ENCODE results near the gene FBXW9.
"Not testable (repeated sequence)": the region's sequence is repeated elsewhere in the genome, so short reads cannot be mapped to it uniquely, and the experiment has no call there.

The FBXW9 gene

GRCh38 chr19:12696366-12697335 is at the start of gene FBXW9:
Gene FBXW9, minus strand, starts transcription at chr19:12696631. Its CDS starts 50 bp downstream, at chr19:12696581.
- peak; percentile 95 to 99 for DNase-seq (ENCODE audit: low read depth in 2 of 2)

DNA sequence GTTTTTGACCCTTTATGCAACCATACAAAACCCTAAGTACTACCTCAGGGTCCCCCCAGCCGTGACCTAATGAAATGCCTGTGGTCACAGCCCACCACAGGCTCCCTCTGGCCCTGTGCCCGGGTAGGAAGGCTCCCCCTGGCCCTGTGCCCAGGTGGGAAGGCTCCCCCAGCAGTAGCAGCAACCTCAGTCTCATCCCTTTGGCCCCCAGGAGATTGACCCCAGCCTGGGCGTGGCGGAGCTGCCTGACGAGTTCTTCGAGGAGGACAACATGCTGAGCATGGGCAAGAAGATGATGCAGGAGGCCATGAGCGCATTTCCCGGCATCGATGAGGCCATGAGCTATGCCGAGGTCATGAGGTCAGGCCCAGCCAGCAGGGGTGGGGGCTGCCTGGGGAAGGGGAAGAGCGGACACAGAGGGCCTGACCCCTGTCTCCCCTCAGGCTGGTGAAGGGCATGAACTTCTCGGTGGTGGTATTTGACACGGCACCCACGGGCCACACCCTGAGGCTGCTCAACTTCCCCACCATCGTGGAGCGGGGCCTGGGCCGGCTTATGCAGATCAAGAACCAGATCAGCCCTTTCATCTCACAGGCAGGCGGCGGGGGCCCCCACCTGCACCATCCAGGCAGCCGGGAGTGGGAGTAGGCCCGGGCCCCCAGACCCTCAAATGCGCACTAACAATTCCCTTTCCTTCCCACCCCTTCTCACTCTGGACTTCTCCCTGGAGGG is 48.9 kb upstream of the FBXW9 start:
- no peak for DNase-seq (ENCODE audit: low read depth in 2 of 2)

- DNase-seq (ENCODE audit: low read depth in 2 of 2), result no peak
Observed at GRCh38 chr19:12737835-12738351, 41.5 kb upstream of the FBXW9 start.

DNA sequence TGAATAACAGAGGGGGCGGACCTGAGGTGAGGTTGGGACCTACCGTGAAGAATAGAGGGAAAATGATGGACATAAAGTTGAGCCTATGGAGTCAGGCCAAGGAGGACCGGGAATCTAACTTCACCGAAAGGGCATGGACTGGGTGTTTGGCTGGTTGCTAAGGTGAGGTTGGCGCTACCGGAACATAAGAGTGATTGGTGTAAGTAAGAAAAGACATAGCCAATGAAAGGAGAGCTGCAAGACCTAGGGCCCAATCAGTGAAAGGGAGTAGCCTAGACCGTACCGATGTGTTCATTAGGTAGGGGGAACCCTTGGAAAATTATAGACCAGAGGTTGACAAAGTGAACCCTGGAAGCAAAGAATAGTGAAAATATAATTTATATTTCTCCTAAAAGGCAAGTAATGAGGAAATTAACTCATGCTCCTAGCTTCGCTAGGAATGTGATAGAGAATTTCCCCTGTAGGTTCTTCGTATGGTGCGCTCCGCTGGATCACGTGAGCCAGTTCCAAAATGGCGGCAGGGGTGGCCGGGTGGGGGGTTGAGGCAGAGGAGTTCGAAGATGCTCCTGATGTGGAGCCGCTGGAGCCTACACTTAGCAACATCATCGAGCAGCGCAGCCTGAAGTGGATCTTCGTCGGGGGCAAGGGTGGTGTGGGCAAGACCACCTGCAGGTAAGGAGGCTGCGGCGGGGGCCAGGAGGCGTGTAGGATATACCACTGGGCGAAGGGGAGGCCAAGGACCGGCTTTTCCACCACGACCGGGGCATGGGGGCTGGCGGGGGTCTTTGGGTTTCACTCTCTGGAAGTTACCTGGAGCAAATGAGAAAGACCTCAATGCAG is 40.8 kb upstream of the FBXW9 start, which contains the start of gene GET3:
Gene GET3 (plus strand): TSS at position 503 of the 840 bp plus-strand sequence. CDS start 9 bp downstream, at position 512.
- peak; percentile 48 to 66 for DNase-seq (ENCODE audit: low read depth in 2 of 2)

- no peak for DNase-seq (ENCODE audit: low read depth in 2 of 2)
Observed at GRCh38 chr19:12733369-12734214, 37.2 kb upstream of the FBXW9 start.

DNA sequence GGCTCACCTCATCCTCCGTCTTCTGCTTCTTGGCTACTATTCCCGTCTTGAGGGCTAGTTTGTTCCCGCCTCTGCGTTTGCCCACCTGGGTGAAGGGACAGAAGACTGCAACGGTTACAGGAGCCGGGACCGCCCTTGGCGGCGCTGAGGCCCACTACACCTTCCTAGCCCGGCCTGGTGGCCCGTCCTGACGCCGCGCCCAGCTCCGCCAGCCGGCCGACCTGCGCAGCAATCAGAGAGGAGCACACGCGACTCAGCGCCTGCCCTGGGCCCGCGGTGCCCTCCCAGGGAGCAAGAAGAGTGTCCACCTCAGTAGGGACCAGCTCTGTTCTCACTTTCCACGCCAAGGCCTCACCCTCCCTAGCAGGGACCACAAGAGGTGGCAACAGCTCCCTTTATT is 34.9 kb upstream of the FBXW9 start:
- DNase-seq (ENCODE audit: low read depth in 2 of 2), result no peak

- no peak for DNase-seq (ENCODE audit: low read depth in 2 of 2)
Observed at GRCh38 chr19:12730064-12730463, 33.6 kb upstream of the FBXW9 start.

DNA sequence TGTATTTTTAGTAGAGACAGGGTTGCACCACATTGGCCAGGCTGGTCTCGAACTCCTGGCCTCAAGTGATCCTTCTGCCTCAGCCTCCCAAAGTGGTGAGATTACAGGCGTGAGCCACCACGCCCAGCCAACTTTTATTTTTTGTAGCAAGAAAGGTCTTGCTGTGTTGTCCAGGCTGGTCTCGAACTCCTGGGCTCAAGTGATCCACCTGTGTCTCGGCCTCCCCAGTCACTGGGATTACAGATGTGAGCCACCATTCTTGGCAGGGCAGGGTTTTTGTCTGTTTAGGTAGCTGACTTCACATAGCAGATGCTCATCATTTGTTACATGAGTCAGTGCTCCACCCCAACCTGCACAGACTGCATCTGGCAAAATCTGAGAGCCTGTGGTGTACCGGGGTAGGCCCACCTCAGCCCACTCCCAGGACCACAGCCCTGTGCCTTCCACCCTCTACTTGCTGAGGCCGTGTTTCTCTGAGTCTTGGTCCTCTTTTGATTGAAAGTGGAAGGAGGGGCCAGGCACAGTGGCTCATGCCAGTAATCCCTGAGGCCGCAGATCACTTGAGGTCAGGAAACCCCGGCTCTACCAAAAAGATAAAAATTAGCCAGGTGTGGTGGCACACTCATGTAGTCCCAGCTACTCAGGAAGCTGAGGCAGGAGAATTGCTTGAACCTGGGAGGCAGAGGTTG is 31.5 kb upstream of the FBXW9 start:
- no peak for DNase-seq (ENCODE audit: low read depth in 2 of 2)

GRCh38 chr19:12726988-12727316 is 30.5 kb upstream of the FBXW9 start:
- DNase-seq (ENCODE audit: low read depth in 2 of 2), result no peak

- not testable (repeated sequence) for DNase-seq (ENCODE audit: low read depth in 2 of 2)
Observed at GRCh38 chr19:12725612-12726011, 29.2 kb upstream of the FBXW9 start.

DNA sequence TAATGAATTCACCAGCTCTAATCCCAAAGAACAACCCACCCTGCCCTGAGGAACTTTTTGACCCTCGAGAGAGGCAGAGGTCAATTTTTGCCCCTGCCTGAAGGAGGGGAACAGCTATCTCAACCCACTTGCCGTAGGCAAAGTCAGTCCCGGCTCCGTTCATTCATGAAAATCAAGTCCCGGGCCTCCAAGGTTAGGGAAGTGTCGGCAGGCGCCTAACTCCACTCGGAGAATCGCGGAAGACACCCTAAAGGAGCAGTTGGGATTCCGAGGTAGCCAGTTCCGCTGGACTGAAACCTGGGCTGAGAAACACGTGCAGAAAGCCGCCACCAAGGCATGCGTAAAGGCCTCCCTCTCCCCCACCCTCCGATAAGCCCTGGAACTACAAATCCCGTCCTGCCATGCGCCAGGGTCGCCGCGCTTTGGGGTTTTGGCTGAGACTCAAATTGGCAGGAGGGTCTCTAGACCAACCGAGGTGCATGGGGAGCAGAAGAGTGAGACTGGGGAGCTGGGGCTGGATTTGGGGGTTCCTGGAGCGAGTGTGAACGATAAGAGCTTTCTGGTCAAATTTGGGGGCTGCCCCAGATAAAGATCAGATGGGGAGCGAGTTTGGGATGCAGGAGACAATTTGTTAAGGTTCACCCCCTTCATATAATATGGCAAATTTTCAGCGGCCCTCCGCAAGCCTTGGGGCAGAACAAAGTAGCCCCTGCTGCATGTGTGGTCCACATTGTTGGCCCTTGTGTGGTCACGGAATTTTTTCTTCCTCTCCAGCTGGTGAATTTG is 27.4 kb upstream of the FBXW9 start, which contains the start of gene TNPO2:
Gene TNPO2 (minus strand): TSS at position 292 of the 786 bp plus-strand sequence. CDS start 2,955 bp downstream, outside the sequence.
- peak; percentile 33 to 54 for DNase-seq (ENCODE audit: low read depth in 2 of 2)

GRCh38 chr19:12723381-12723640 is 26.9 kb upstream of the FBXW9 start:
- DNase-seq (ENCODE audit: low read depth in 2 of 2), result no peak

- DNase-seq (ENCODE audit: low read depth in 2 of 2), result peak; percentile 85 to 92
Observed at GRCh38 chr19:12722566-12723380, 26.3 kb upstream of the FBXW9 start.

DNA sequence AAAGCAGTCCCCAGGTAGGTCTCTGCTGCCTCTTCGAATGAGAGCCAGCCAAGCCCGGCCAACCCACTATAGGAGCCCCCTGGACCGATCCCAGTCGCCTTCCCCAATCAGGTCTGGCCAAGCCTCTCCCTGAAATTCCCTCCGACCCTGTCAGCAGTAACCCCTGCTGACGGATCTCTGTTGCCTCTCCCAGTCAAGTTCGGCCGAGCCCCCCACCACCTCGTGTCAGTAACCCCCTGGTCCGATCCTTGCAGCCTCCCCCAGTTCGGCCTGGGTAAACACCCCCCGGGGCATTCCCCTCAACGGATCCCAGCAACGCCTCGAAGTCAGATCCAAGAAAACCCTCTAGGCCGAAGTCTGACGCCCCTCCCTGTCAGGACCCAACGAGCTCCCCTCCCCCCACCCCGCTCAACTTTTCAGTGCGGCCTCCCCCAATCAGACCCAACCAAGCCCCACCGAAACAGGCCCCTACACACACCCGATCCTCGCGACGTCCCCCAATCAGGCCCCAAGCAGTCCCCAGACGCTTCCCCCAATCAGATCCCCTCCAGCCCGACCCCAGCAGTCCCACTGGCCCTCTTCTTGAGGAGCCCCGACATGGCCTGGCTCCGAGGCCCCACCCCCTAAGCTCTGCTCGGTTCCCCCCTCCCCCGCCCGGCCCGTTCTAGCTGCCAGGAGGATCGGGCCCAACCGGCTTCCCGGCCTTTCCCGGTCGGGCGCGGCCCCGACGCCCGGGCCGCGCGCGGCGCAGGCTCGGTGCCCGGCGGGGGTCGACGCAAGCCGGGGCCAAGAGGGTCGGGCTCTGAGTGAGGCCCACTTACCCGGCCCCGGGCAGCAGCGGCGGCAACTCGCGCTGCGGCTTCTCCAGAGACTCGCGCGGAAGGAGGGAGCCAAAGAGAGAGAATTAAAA is 25.5 kb upstream of the FBXW9 start:
- DNase-seq (ENCODE audit: low read depth in 2 of 2), result peak in 1 of 2 donors; percentile 28

DNA sequence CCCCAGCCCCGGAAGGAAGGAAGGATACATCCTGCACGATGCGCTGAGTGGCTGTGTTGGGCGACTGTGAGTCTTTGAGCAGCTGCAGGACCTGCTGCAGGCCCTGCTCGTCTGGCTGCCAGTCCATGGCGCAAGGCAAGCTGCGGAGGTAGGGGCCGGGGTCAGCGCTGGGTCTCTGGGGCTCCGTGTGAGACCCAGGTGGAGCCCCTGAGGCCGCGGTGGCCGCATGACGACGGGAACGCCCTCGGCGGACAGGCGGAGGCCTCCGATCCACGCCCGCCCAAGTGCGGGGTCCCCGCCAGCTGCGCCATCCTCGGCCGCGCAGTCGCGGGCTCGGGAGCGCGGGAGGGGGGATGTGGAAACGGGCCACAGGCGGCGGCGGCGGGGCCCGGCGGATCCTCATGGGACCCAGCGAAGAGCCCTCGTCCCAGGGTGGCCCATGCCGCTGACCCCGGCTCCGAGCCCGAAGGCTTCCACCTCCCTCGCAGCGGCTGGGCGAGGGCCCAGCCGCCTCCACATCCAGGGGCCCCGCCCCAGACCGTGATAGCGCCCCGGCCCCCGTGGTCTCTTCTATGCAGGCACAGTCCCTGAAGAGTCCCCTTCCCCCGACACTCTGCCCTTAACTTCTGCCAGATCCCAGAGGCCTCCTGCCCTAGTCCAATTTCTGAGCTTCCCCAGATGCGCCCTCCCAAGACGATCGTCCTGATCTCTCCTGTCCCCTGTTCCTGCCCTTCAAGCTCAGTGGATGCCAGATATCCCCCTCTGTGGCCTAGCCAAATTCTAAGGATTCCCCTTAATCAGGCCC is 24.6 kb upstream of the FBXW9 start:
- no peak for DNase-seq (ENCODE audit: low read depth in 2 of 2)

GRCh38 chr19:12720296-12720695 is 23.9 kb upstream of the FBXW9 start:
- no peak for DNase-seq (ENCODE audit: low read depth in 2 of 2)

GRCh38 chr19:12715929-12716328 is 19.5 kb upstream of the FBXW9 start:
- DNase-seq (ENCODE audit: low read depth in 2 of 2), result no peak

Measured in activated CD8-positive, alpha-beta memory T cell treated with anti-CD3 and anti-CD28 coated beads for 4 hours (primary cell).